ENCODE data around the gene NHS. TPM values are rescaled to one million over a fixed set of nuclear protein-coding genes. Genes with fewer than 3 reads are reported as not detected.

The NHS gene
- polyA plus RNA-seq, 1 donor (not counting 4 experiments of a cell fraction or from before 2014, with no cell fraction given): 5.4 TPM

GRCh38 chrX:17616936-17617335, 241.9 kb downstream of the NHS start:
- Histone ChIP-seq H3K36me3 (ENCODE audit: control insufficient read depth in 2 of 2, extremely low read depth in 1 of 2, insufficient read depth in 2 of 2, low read length in 2 of 2) (no peaks in the 10 kb centered on the region), H3K4me2 (ENCODE audit: control insufficient read depth, extremely low read depth, insufficient read depth, low read depth, low read length) (no peak overlapping the region), H3K27ac (ENCODE audit: control insufficient read depth, insufficient read depth, low read length) (no peak overlapping the region), H3K27me3 (ENCODE audit: control insufficient read depth, extremely low read depth, insufficient read depth, low read length) (no peaks in the 10 kb centered on the region), H2AFZ (ENCODE audit: control insufficient read depth, low read length) (no peak overlapping the region), H3K9me1 (ENCODE audit: control insufficient read depth, extremely low read depth, insufficient read depth, low read length) (no peaks in the 10 kb centered on the region), H3K9ac (ENCODE audit: control insufficient read depth, extremely low read depth, insufficient read depth, low read length) (no peak overlapping the region), H3K4me3 (ENCODE audit: control insufficient read depth in 2 of 3, extremely low read depth in 1 of 3, insufficient read depth in 2 of 3, low read depth in 1 of 3, low read length in 3 of 3) (no peak overlapping the region), H3K79me2 (ENCODE audit: control insufficient read depth, insufficient read depth, low read length) (no peaks in the 10 kb centered on the region), H3K4me1 (ENCODE audit: control insufficient read depth, extremely low read depth, insufficient read depth, low read length) (peaks cover 18% of the 10 kb centered on the region), H4K20me1 (ENCODE audit: control insufficient read depth, extremely low read depth, insufficient read depth, low read length) (no peaks in the 10 kb centered on the region), H3K9me3 (ENCODE audit: control insufficient read depth, low read depth, low read length) (no peaks in the 10 kb centered on the region)
- FAIRE-seq (no peak), DNase-seq (ENCODE audit: low read depth, low spot score) (no peak)
- dilution Hi-C loops (cut with MboI; ENCODE audit: extremely low pct_ligation_motif_present, low sequenced_read_pairs): no loop called here
- TF ChIP-seq CTCF (optimal IDR thresholded peaks at IDR 0.05 in 1 of 3, IDR thresholded peaks at IDR 0.05 in 1 of 3, conservative IDR thresholded peaks at IDR 0.05 in 1 of 3; ENCODE audit: extremely low read depth in 1 of 3, insufficient read depth in 2 of 3, low read length in 3 of 3) (no peak), EZH2 (IDR thresholded peaks at IDR 0.05; ENCODE audit: low read length) (no peak)

DNA sequence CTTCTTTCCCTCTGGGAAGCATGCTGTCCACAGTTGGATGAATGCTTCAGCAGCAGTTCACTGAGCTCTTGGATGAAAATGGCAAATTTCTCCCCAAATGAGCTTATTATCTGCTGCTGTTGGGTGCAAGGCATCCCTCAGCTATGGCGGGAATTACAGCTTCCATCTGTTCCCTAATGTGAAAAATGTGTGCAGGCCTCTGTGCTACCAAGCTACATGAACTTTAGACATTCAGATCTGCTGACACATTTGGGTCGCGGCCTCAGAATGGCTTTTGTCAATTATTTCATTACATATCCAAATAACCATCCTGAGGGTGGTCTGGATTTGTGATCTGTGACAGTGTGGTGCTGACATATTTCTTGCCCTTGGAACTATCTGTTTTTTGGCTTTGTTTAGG, 242.8 kb downstream of the NHS start:
- Histone ChIP-seq H3K27me3 (ENCODE audit: control insufficient read depth, extremely low read depth, insufficient read depth, low read length) (no peaks in the 10 kb centered on the region), H3K9me3 (ENCODE audit: control insufficient read depth, low read depth, low read length) (no peaks in the 10 kb centered on the region), H4K20me1 (ENCODE audit: control insufficient read depth, extremely low read depth, insufficient read depth, low read length) (peaks cover 2% of the 10 kb centered on the region), H3K79me2 (ENCODE audit: control insufficient read depth, insufficient read depth, low read length) (no peaks in the 10 kb centered on the region), H3K9ac (ENCODE audit: control insufficient read depth, extremely low read depth, insufficient read depth, low read length) (no peak overlapping the region), H3K4me1 (ENCODE audit: control insufficient read depth, extremely low read depth, insufficient read depth, low read length) (peaks cover 20% of the 10 kb centered on the region), H3K36me3 (ENCODE audit: control insufficient read depth in 2 of 2, extremely low read depth in 1 of 2, insufficient read depth in 2 of 2, low read length in 2 of 2) (no peaks in the 10 kb centered on the region), H3K9me1 (ENCODE audit: control insufficient read depth, extremely low read depth, insufficient read depth, low read length) (no peaks in the 10 kb centered on the region), H3K27ac (ENCODE audit: control insufficient read depth, insufficient read depth, low read length) (no peak overlapping the region), H2AFZ (ENCODE audit: control insufficient read depth, low read length) (no peak overlapping the region), H3K4me3 (ENCODE audit: control insufficient read depth in 2 of 3, extremely low read depth in 1 of 3, insufficient read depth in 2 of 3, low read depth in 1 of 3, low read length in 3 of 3) (no peak overlapping the region), H3K4me2 (ENCODE audit: control insufficient read depth, extremely low read depth, insufficient read depth, low read depth, low read length) (no peak overlapping the region)
- dilution Hi-C loops (cut with MboI; ENCODE audit: extremely low pct_ligation_motif_present, low sequenced_read_pairs): no loop called here
- TF ChIP-seq CTCF (optimal IDR thresholded peaks at IDR 0.05 in 1 of 3, IDR thresholded peaks at IDR 0.05 in 1 of 3, conservative IDR thresholded peaks at IDR 0.05 in 1 of 3; ENCODE audit: extremely low read depth in 1 of 3, insufficient read depth in 2 of 3, low read length in 3 of 3) (no peak), EZH2 (IDR thresholded peaks at IDR 0.05; ENCODE audit: low read length) (no peak)
- DNase-seq (ENCODE audit: low read depth, low spot score) (no peak), FAIRE-seq (no peak)
